Suppressor macrophage (primary cell): ENCODE results near the gene PCSK2.
A peak's percentile ranks its signal among the peaks of the same experiment; 100 is the strongest.
"Not testable (repeated sequence)": the region's sequence is repeated elsewhere in the genome, so short reads cannot be mapped to it uniquely, and the experiment has no call there.

Experiments used
- DNase-seq, 4 experiments: peaks; one replicate each; pipeline ENCODE4 v3.0.0-alpha.2; 2020 to 2022
- total RNA-seq, 17 experiments: gene quantifications; one replicate each; lab custom pipeline; 2026; ENCODE audit warnings: mixed read lengths in 6 of 17, inconsistent platforms in 3 of 17; lab: John Stamatoyannopoulos, UW

PCSK2 gene, protein sequence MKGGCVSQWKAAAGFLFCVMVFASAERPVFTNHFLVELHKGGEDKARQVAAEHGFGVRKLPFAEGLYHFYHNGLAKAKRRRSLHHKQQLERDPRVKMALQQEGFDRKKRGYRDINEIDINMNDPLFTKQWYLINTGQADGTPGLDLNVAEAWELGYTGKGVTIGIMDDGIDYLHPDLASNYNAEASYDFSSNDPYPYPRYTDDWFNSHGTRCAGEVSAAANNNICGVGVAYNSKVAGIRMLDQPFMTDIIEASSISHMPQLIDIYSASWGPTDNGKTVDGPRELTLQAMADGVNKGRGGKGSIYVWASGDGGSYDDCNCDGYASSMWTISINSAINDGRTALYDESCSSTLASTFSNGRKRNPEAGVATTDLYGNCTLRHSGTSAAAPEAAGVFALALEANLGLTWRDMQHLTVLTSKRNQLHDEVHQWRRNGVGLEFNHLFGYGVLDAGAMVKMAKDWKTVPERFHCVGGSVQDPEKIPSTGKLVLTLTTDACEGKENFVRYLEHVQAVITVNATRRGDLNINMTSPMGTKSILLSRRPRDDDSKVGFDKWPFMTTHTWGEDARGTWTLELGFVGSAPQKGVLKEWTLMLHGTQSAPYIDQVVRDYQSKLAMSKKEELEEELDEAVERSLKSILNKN
- 0 to 3.0 (median 0) reads per million in 17 experiments for total RNA-seq

- no peak for DNase-seq
These were observed at the start of gene PCSK2 for GRCh38 chr20:17226410-17227218. PCSK2 (plus strand) TSS chr20:17227040; CDS start chr20:17227306, 266 bp downstream.

DNA sequence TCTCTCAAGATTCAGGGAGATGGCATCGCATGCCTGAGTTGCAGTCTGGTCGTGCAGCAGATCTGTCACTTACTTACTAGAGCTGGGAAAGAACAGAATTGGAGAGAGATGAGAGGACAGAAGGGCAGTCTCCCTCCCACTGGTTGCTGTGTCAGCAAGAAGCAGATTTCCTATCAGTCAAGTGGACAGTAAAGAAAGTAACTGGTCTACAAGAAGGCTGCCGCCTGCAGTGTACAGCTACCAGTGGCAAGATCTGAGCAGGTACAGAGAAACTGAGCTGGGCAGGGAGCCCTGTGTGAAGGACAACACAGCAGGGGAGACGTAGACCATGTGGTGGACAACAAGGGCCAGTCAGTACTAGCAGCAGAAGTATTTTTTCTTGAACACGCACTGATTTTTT is 49.5 kb upstream of the PCSK2 start:
- DNase-seq = no peak

DNA sequence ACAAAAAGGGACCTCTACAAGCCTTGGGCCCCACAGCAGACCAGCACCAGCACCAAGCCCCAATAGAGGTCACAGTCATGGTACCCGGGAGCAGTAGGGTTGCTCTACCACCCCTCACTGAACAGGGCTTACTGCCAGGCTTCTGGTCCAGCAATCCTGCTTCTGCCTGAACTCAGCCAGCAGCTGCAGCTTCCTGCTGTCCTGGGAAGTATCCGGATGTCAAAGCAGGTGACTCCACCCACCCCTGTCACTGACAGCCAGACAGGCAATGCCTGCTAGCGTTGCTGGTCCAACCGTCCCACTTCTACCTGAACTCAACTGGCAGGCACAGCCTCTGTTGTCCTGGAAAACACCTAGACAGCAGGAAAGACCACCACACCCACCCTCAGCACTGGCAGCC is 47.0 kb upstream of the PCSK2 start:
- no peak for DNase-seq

DNA sequence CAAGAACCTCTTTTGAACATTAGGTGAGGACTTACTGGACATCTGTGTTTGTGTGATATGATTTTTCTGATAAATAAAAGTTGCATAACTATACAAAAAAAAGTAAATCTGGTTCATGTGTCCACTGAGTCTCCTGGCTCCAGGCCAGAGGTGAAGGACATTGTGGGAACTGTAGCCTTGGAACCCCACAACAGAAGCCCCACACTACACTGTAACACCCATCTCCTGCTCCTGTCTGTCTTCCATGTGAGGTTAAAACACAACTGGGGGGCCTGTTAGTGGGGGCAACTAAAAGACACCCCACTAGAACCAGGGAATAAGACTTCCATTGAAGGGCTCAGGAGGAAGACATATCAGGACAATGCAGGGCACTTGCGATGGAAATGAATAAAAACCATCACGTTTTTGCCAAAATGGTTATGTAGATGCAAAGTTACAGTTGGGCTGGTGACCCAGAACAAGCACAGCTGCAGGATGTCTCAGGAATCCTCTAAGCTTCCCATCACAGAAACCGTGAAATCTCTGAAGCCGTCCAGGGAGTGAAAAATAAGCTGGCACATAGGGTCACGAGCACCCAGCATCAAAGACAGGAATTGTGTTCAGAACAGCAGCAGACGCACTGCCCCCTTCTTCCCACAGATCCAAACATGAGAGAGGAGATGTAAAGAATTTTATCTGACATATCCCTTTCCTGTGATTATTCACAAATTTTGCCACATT is 36.7 kb upstream of the PCSK2 start:
- no peak for DNase-seq

DNA sequence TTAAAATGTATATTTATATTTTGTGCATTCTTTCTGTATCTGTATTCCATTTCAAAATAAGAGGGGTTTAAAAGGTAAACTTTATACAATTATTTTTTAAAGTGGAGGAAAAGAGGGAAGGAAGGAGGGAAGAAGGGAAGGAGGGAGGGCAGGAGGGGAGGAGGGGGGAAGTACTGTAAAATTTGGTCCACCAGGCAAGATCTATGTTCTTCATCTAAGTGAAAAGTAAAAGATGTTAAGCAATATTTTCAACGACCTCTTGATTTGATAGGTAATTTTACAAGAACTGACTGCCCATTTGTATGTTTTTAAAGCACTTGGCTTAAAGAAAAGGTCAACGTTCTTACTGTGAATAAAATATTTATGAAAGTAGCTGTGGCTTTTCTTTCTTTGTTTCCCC is 29.8 kb upstream of the PCSK2 start:
- no peak for DNase-seq

- no peak for DNase-seq
These were observed 24.8 kb upstream of the PCSK2 start for GRCh38 chr20:17202030-17202429.

GRCh38 chr20:17202673-17203072 is 24.2 kb upstream of the PCSK2 start:
- no peak for DNase-seq

DNA sequence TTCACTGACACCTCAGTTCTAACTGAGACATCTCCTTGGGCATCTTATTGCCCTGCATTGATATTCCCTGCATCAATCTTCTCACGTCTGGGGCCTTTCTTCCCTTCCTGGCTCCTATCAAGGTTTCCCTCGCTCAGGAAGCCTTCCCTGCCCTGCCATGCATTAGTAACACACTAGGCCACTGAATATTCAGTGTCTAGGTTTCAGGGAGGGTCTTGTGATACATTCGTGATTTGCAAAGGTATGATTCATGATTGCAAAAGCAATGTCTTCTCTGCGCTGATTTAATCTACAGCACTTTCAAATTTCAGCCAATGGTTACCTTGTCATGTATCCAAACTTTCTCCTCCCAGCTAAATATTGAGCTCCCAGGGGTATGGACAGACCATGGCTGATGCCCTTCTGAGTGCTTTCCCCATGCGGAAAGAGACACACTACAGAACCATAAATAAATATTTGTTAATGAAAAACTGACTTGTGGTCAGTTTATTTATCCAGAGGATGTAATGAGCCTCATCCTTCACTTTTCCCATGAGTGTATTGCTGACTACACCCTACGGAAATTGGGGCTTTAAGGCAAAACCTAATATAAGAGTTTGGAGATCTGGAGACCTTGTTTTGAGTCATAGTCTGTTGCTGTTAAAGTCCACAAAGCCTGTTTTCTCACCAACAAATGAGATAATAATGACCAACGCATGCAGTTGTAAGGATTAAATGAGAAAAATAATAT is 21.6 kb upstream of the PCSK2 start:
- DNase-seq = no peak

DNA sequence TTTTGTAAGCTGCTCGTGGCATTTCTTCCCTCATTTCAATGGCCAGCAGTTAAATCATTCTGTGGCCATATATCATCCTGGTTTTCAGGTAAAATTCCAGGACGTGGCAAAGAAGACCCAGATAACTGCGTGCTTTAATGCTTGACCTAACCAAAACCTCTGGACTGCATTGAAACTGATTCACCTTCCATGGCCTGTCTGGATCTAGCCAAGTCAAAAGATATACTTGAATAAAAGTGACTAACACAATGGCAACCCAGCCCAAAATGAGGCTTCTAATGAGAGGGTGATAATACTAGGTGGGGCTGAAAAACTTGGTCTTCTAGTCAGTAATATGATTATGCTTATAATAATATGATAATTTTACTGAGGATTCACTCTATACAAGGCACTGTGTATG is 16.5 kb upstream of the PCSK2 start:
- no peak for DNase-seq

GRCh38 chr20:17210983-17211382 is 15.9 kb upstream of the PCSK2 start:
- DNase-seq = peak; percentile 1 to 32 (median 11)

- DNase-seq = no peak
These were observed 11.7 kb upstream of the PCSK2 start for GRCh38 chr20:17215167-17215566.

GRCh38 chr20:17219856-17220255 is 7.0 kb upstream of the PCSK2 start:
- DNase-seq = not testable (repeated sequence)

GRCh38 chr20:17223553-17223952 is 3.3 kb upstream of the PCSK2 start:
- no peak for DNase-seq

DNA sequence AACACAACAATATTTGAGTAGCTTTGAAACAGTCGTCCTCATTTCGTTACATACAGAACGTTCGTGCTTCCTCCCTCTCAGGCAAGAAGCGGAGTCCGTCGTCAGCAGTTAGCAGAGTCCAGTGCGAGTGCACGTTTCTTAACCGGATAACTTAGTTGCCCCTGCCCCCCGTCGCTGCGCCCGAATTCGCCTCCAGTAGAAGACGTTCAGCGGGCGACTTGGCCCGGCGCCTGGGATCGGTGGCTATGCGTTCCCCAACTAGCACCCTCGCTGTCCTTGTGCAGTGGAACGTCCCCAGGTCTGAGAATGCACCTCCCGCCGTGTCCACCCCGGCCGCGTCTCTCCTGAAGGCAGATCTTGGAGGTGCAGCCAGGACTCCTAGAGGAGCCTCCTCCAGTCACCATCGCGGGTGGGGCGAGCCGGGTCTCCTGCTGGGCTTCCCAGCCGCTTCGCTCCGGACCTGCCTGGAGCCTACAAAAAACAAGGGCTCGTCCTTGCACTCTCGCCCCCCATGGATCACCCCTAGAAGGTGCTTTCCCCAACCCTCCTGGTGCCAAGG is 910 bp upstream of the PCSK2 start:
- DNase-seq = no peak

- DNase-seq = no peak
These were observed 357 bp downstream of the PCSK2 start for GRCh38 chr20:17227219-17227575.

- no peak for DNase-seq
These were observed 1.1 kb downstream of the PCSK2 start for GRCh38 chr20:17227669-17228623.

DNA sequence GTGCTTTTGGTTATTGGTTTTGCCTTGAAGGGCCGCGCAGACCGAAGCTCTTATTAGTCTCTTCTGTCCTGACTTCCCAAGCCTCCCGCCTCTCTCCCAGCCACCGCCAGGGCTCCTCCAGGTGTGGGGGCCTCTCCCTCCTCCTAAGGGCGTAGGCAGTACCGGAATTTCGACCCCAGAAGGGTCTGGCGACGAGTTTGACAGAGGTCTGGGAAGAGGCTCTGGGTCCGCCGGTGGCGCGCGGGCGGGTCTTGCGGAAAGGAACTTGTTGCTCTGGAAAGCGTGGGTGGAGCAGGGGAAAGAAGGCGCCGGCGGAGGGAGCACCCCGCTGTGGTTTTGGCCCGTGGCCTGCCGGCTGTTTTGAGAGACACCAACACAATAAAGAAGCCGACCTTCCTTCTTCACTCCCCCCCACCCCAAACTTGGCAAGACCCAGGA is 1.8 kb downstream of the PCSK2 start:
- DNase-seq = peak in 2 of 4 experiments; percentile 18 to 23

DNA sequence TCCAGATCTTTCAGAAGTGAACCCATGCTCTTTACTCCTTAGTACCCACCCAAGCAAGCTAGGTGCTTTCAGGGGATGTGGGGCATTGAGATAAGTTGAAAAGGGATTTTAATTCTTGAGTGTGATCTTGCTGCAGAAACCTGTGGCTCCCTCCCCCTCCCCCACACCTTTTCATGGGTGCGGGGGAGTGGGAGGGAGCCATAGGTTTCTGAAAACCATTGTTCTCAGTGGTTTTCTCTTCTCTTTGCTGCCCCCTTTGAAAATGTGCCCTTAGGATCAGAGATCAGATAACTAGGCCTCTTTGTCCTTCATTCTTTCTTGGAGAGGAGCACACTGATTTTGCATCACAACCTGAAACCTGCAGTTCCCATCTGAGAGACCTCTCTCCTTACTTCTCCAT is 2.4 kb downstream of the PCSK2 start:
- no peak for DNase-seq

GRCh38 chr20:17233626-17234025 is 6.8 kb downstream of the PCSK2 start:
- no peak for DNase-seq

DNA sequence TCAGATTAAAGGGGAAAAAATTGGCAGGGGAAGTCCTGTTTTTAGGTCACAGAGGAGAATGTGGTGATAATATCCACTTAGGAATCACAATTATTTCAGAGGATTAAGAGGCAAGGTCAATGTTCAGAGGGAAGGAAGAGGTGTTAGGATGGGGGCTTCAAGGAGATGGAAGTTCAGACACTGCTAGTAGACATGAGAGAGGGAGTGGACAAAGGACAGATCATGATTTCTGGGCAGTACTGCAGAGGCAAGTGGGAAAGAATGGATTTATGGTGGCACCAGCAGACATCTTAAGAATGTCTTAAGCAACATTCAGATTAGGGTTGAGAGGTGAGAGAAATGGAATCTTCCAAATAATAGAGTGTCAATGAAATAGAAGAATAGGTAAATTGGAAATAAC is 9.9 kb downstream of the PCSK2 start:
- no peak for DNase-seq
